GM19238 (cell line): ENCODE measurements around the gene AQP1.

ENCODE experiments used
- DNase-seq: peaks from one replicate; pipeline ENCODE4 v3.0.0; 2011; ENCODE audit warnings: low spot score; ENCODE audit not compliant: insufficient read length

The AQP1 gene

DNA sequence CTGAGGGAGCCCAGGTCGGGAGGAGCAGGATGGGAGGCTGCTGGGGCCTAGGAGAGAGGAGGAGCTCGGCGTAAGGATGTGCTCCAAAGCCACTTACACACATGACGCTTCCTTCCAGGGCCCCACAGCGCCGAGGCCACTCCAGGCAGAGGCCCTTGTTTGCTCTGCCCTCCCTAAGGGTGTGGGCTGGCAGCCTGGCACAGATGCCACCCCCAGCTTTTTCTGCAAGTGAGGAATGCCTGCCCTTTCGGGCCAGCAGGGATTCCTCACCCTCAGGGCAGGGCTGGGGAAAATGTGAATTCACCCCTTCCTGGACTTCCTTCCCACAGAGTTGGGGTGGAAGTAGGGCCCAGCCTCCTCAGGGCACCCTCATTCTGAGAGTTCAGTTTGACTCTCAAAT is 5.6 kb upstream of the AQP1 start:
- DNase-seq: no peak

DNA sequence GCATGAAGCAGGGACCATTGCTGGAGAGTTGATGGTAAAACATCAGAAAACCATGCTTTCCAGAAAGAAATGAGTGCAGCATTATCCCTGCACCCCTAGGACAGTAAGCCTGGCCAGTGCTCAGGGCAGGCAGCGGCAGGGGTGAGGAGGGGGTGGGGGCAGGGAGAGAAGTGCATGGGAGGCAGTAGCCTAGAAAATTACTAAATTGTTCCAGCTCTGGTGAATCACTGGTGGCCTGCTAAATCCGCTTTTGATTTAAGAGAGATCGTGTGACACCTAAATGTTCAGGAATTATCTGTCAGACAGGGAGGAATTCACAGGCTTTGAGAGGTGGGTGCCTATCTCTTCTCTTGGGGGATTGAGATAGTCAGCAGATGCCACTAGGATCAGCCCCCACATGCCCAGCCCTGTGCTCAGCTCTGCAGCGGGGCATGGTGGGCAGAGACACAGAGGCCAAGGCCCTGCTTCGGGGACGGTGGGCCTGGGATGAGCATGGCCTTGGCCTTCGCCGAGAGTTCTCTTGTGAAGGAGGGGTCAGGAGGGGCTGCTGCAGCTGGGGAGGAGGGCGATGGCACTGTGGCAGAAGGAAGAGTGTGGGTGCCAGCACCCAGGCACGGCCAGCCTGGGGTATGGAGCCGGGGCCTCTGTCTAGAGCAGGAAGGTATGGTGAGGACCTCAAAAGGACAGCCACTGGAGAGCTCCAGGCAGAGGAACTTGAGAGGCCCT is 5.0 kb upstream of the AQP1 start:
- DNase-seq: no peak

DNA sequence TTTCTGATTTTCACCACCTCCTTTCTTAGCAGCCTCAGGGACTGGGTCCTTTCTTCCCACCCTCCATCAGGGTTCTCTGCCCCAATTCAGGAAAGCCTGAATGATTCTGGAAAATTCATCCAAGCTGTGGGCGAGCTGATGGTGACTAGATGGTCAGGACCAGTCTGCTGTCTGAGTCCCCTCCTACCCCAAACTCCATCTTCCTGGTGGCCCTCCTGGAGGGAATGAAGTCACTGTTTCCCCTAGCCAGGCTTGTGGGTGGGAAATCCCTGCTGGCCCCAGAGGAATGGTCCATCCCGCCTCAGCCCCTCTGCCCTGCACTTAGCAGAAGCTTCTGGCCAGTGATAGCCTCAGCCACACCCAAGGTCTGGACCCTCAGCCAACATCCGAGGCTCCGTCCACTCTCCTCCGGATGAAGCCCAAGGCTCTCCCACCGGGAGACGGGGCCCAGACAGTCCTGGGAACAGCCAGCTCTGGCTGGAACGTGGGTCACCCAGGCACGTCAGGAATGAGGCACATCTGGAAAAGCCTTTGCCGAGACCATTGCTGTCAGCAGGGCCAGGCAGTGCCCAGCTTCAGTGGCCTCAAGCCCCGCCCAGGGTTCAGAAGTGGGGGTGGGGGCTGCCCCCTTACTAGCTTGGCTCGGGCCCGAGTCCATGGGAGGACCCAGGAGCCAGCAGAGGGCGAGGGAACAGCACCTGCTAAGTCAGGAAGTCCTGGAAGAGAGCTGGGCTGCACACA is 4.0 kb upstream of the AQP1 start:
- no peak for DNase-seq

- no peak for DNase-seq
Measured at GRCh38 chr7:30908681-30909080, 3.0 kb upstream of the AQP1 start.

DNA sequence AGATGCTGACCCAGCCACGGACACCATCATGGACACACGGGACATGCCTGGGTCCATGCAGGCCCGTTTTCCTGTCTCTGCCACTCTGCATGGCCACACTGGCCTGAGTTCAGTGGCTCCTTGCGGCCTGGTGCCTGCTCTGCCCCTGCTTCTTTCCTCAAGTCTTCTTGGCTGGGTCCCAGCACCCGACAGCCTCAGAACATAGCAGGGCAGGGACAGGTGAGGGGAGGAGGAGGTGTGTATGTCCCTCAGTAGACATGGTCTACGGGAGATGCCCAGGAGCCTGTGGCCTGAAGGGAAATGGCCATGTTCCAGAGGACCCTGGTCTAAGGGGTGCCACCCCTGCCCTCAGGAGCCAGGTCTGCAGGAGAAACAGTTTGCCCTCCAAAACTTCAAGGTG is 2.2 kb upstream of the AQP1 start:
- DNase-seq: no peak

GRCh38 chr7:30910411-30911073 is 1.1 kb upstream of the AQP1 start:
- DNase-seq: no peak

DNA sequence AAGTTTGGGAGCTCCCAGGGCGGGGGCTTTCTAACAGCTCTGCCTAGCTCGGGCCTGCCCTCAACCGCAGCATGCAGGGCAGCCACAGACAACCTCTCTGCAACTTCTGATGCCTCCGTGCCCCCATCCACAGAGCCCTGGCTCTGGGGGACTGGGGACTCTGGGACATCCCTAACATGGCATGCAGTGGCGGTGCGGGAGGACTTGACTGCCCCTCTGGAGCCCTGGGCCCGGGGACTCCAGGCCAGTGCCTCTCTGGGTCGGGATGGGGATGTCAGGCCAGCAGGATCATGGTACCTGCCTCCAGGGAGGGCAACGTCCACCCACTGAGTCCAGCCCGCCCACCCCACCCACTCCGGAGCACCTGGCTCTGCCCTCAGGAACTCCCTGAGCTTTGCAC is 520 bp upstream of the AQP1 start:
- no peak for DNase-seq

DNA sequence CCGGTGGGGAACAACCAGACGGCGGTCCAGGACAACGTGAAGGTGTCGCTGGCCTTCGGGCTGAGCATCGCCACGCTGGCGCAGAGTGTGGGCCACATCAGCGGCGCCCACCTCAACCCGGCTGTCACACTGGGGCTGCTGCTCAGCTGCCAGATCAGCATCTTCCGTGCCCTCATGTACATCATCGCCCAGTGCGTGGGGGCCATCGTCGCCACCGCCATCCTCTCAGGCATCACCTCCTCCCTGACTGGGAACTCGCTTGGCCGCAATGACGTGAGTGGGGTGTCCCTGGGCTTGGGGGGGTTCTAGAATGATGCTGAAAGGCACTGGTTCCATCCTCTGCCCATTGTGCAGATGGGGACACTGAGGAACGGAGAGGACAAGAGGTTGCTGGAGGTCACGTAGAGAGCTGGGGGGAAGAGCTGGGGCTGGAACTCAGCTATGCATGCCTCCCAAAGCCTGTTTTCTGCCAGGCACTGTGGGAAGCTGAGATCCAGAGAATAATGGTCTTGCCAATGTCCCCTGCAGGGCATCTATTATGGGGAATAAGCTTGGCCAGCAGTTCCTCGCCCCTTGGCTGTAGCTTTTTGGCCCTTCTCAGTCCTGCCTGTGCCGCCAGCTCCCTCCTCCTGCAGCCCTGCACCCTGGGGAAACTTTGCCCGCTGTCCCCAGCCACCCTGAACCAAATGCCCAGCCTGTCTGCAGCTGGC is 523 bp downstream of the AQP1 start:
- DNase-seq: no peak

DNA sequence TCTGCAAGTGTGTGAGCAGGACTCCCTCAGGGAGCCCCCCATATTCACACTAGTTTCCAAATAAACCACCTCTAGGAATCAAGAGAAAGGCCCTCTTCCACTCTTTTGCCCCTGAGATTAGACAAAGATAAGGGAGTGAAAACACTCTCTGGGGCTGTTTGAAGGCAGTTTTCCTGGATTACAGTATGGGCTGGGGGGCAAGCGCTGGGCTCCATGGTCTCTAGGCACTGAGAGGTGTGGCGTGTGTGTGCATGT is 1.0 kb downstream of the AQP1 start:
- DNase-seq: no peak

- DNase-seq: no peak
Measured at GRCh38 chr7:30912986-30913811, 1.5 kb downstream of the AQP1 start.

DNA sequence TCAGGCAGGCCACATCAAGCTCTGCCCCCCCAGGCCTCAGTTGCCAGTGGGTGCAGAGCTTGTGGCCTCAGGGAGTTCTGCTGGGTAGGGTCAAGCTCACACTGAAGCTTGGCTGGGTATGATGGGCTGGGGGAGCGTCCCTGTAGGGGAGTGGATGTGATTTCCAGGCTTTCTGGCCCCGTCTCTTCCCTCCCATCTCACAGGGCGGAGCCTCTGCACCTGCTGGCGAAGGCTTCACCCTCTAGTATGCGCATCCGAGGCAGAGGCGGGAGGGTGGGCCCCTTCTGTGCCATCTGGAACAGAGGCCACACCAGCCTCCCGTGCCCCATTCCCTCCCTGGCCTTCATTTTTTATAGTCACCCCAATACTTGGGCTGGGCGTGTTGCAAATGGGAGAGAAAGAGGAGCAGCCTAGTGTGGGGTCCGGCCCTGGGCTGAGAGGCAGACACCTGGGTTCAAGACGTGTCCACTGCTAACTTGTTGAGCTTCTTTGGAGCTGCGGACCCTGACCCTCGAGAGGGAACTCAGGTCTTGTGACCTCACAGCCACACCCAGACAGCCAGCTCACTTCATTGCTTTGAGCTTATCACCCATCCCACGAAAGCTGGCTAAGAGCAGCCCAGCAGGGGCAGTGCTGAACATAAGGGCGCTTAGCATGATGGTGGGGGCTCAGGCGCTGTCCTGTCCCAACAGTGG is 2.3 kb downstream of the AQP1 start:
- no peak for DNase-seq

DNA sequence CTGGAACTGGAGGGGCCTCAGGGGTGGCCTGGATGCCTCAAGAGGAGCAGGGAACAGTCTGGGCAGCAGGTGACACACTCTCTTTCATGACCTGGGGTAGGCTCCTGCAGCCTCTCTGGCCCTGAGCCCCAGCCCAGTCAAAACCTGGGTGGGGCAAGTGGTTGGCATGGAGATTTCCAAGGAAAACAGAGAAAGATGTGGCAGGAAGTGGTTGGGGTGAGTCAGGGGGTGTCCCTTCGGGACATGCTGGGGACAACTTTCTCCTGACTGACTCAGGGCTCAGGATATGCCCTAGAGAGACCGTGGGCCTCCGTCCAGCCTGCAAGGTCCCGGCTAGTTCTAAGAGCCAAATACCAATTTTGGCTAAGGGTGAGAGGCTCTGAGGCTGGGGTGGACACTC is 2.9 kb downstream of the AQP1 start:
- DNase-seq: no peak

- no peak for DNase-seq
Measured at GRCh38 chr7:30915005-30915601, 3.5 kb downstream of the AQP1 start.

- no peak for DNase-seq
Measured at GRCh38 chr7:30915751-30916150, 4.1 kb downstream of the AQP1 start.

GRCh38 chr7:30916255-30916654 is 4.6 kb downstream of the AQP1 start:
- no peak for DNase-seq

- DNase-seq: no peak
Measured at GRCh38 chr7:30916767-30917166, 5.1 kb downstream of the AQP1 start.

DNA sequence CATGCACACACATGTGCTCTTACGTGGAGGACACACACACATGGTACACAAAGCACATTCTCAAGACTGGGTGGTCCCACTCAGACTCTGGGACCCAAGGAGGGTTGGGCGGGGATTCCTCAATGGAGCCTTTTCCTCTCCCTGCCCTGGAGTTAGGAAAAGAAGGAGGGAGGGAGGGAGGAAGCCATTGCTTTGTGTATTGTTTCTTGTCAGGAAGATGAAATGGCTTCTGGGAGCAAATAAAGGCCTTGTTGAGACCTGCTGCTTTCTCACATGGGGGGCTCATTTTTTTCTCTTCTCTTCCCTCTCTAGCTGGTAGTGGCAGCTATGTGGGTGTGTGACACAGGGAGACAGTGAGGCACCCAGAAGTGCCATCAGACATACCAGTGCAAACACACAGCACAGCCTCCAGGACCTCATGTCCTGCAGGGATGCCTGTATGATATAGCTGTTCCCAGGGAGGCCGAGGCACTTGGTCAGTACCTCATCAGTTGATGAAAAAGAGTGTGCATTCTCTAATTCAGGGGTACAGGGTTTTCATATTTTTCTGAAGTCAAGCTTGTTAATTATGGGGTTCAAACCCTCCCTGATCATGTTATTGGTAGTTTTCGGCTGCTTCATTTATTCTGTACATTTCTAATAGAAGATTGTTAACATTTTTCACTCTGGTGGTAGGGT is 5.7 kb downstream of the AQP1 start:
- no peak for DNase-seq

DNA sequence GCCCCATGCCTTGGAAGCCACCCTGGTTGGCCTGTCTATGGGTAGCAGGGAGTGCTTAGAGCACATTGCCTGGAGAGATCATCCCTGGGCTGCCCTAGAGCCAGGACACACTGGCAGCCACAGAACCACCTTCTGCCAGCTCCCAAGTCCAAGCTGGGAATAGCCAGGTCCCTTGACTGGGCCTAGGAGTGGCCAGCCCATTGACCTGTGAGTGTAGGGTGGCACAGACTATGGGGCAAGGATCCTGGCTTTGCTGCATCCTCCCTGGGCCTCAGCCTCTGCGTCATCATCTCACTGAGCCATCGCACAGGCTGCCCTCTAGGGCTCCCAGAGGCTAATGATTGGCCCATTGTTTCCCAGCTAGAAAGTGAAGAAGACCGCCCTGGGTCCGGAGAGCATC is 7.0 kb downstream of the AQP1 start:
- no peak for DNase-seq

DNA sequence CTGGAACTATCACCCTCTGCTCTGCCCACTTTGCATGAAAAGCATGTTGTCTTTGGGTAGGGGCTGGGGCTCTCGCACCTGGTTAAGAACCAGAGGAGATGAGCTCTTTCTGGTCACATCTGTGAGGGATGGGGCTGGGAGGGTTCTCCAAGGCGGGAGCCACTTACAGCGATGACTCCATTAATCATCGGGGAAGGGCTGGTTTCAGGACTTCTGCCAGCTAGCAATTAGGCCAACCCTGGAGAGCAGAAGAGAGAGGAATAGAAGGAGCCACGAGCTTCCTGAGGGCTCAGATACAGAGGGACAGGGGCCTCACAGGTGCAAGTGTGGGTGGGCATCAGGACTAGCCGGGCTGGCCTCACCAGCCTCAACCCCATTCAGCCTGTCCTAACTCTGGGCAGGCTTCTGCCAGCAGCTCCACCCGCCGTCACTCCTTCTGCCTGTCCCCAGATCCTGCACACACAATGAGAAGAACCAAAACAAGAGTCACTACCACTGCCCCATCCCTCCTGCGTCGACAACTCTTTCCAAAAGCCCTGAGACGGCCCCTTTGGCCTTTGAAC is 8.4 kb downstream of the AQP1 start:
- no peak for DNase-seq
